Neural cell (in vitro differentiated cells): ENCODE data around the gene ABHD12. TPM values are rescaled to one million over a fixed set of nuclear protein-coding genes. Genes with fewer than 3 reads are reported as not detected.

Source experiments
- H2AFZ ChIP-seq: fragments of 200-600, 300-800 bp; sonication (generic), shearing (Covaris generic); 2 replicates; pipeline ENCODE4 v1.6.0; 2014; ENCODE audit warnings: low read depth, mild to moderate bottlenecking, antibody characterized with exemption, low read length, moderate library complexity
- H3F3A ChIP-seq: fragments of 200-600 bp; shearing (Covaris generic); 2 replicates; pipeline ENCODE4 v1.6.1; 2016; ENCODE audit warnings: mild to moderate bottlenecking, moderate library complexity, mixed read lengths, antibody characterized with exemption, low read length; ENCODE audit not compliant: insufficient read depth, poor library complexity, severe bottlenecking
- H3K27ac ChIP-seq: fragments of 200-600, 300-800 bp; sonication (generic), shearing (Covaris generic); 2 replicates; pipeline ENCODE4 v1.5.1; 2014; ENCODE audit warnings: mild to moderate bottlenecking, low read length, moderate library complexity
- H3K27me3 ChIP-seq: fragments of 300-800, 200-600 bp; sonication (generic), shearing (Covaris generic); 2 replicates; pipeline ENCODE4 v1.6.0; 2014; ENCODE audit warnings: mild to moderate bottlenecking, low read depth, low read length, moderate library complexity; ENCODE audit not compliant: insufficient read depth
- H3K36me3 ChIP-seq: fragments of 300-800, 200-600 bp; sonication (generic), shearing (Covaris generic); 2 replicates; pipeline ENCODE4 v1.5.1; 2014; ENCODE audit warnings: mild to moderate bottlenecking, antibody characterized with exemption, low read length, moderate library complexity; ENCODE audit not compliant: insufficient read depth
- H3K4me2 ChIP-seq: fragments of 300-800, 200-600 bp; sonication (generic), shearing (Covaris generic); 2 replicates; pipeline ENCODE4 v1.6.0; 2014; ENCODE audit warnings: mild to moderate bottlenecking, low read length
- H3K4me3 ChIP-seq: fragments of 300-800, 200-600 bp; sonication (generic), shearing (Covaris generic); 2 replicates; pipeline ENCODE4 v1.5.1; 2014; ENCODE audit warnings: mild to moderate bottlenecking, low read length, moderate library complexity
- H3K79me2 ChIP-seq: fragments of 200-600 bp; shearing (Covaris generic); replicated peaks from 2 replicates; pipeline ENCODE4 v1.6.0; 2014; ENCODE audit warnings: mild to moderate bottlenecking, low read length, moderate library complexity; ENCODE audit not compliant: insufficient read depth
- H3K9ac ChIP-seq: fragments of 300-800, 200-600 bp; sonication (generic), shearing (Covaris generic); 2 replicates; pipeline ENCODE4 v1.6.1; 2016; ENCODE audit warnings: mild to moderate bottlenecking, low read length, mixed read lengths
- H3K9me2 ChIP-seq: fragments of 200-600 bp; shearing (Covaris generic); 2 replicates; pipeline ENCODE4 v1.6.1; 2016; ENCODE audit warnings: mild to moderate bottlenecking, low read length, mixed read lengths; ENCODE audit not compliant: insufficient read depth
- H3K9me3 ChIP-seq: fragments of 200-600, 300-800 bp; sonication (generic), shearing (Covaris generic); 2 replicates; pipeline ENCODE4 v1.6.1; 2016; ENCODE audit warnings: mild to moderate bottlenecking, mixed run types, low read length, moderate library complexity, mixed read lengths
- H4K20me1 ChIP-seq: fragments of 200-600 bp; shearing (Covaris generic); 2 replicates; pipeline ENCODE4 v1.6.1; 2016; ENCODE audit warnings: mild to moderate bottlenecking, mixed run types; ENCODE audit not compliant: insufficient read depth
- EP300 ChIP-seq: fragments of 450-650 bp; conservative IDR thresholded peaks from 2 replicates; pipeline ENCODE4 v1.6.1; 2014; ENCODE audit warnings: antibody characterized with exemption, mild to moderate bottlenecking, moderate library complexity; ENCODE audit not compliant: poor library complexity, severe bottlenecking
- EZH2 ChIP-seq: fragments of 200-600, 300-800 bp; shearing (Covaris generic), sonication (generic); IDR thresholded peaks from 2 replicates; pipeline ENCODE4 v1.6.1; 2014; ENCODE audit warnings: antibody characterized with exemption, low read length, borderline replicate concordance, mild to moderate bottlenecking; ENCODE audit not compliant: insufficient read depth, poor library complexity, severe bottlenecking
- MXI1 ChIP-seq: fragments of 450-650 bp; conservative IDR thresholded peaks from 2 replicates; pipeline ENCODE4 v1.6.1; 2014; ENCODE audit warnings: antibody characterized with exemption, mild to moderate bottlenecking; ENCODE audit not compliant: poor library complexity, severe bottlenecking
- POLR2AphosphoS5 ChIP-seq: IDR thresholded peaks from 2 replicates; pipeline ENCODE4 v1.6.1; 2012
- RAD21 ChIP-seq: fragments of 450-650 bp; conservative IDR thresholded peaks from 2 replicates; pipeline ENCODE4 v1.6.1; 2014; ENCODE audit warnings: antibody characterized with exemption, mild to moderate bottlenecking, moderate library complexity
- REST ChIP-seq: IDR thresholded peaks from 2 replicates; pipeline ENCODE4 v1.6.1; 2012; ENCODE audit warnings: borderline replicate concordance
- SMC3 ChIP-seq: fragments of 450-650 bp; conservative IDR thresholded peaks from 2 replicates; pipeline ENCODE4 v1.6.1; 2014; ENCODE audit warnings: antibody characterized with exemption, mild to moderate bottlenecking, moderate library complexity; ENCODE audit not compliant: poor library complexity
- TAF1 ChIP-seq: IDR thresholded peaks from 2 replicates; pipeline ENCODE4 v1.6.1; 2012; ENCODE audit warnings: low read depth
- polyA plus RNA-seq: library from polyadenylated mRNA; depleted of rRNA; stranded (reverse); fragments of >200 nt; gene quantifications from 2 replicates; pipeline ENCODE4 v1.2.3, GENCODE V29; 2014
- TF ChIP-seq, protein P1 (sequence below): fragments of 450-650 bp; IDR thresholded peaks from 2 replicates; pipeline ENCODE4 v1.5.1; 2014; ENCODE audit warnings: antibody characterized with exemption, mild to moderate bottlenecking, moderate library complexity; ENCODE audit not compliant: poor library complexity, severe bottlenecking

The ABHD12 gene
- polyA plus RNA-seq, 1 donor from 2014 or later = 32.3 TPM

- no peak overlapping the region for H3K4me3 ChIP-seq
- H3K4me2 ChIP-seq = no peak overlapping the region
- H3K79me2 ChIP-seq = no peaks in the 10 kb centered on the region
- H3K9ac ChIP-seq = no peak overlapping the region
- H4K20me1 ChIP-seq = no peaks in the 10 kb centered on the region
- no peak overlapping the region for H3K27ac ChIP-seq
- no peak for TF ChIP-seq RAD21
- TF ChIP-seq TAF1 = no peak
- TF ChIP-seq SMC3 = no peak
- TF ChIP-seq, protein P1, sequence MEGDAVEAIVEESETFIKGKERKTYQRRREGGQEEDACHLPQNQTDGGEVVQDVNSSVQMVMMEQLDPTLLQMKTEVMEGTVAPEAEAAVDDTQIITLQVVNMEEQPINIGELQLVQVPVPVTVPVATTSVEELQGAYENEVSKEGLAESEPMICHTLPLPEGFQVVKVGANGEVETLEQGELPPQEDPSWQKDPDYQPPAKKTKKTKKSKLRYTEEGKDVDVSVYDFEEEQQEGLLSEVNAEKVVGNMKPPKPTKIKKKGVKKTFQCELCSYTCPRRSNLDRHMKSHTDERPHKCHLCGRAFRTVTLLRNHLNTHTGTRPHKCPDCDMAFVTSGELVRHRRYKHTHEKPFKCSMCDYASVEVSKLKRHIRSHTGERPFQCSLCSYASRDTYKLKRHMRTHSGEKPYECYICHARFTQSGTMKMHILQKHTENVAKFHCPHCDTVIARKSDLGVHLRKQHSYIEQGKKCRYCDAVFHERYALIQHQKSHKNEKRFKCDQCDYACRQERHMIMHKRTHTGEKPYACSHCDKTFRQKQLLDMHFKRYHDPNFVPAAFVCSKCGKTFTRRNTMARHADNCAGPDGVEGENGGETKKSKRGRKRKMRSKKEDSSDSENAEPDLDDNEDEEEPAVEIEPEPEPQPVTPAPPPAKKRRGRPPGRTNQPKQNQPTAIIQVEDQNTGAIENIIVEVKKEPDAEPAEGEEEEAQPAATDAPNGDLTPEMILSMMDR = no peak
- no peak for TF ChIP-seq MXI1
- TF ChIP-seq REST = no peak
- no peak for TF ChIP-seq EZH2
- no peak for TF ChIP-seq POLR2AphosphoS5
- TF ChIP-seq EP300 = no peak
- no peaks in the 10 kb centered on the region for H3K9me3 ChIP-seq
- H3K27me3 ChIP-seq = no peaks in the 10 kb centered on the region
- no peak overlapping the region for H2AFZ ChIP-seq
- H3K36me3 ChIP-seq = peaks cover 7% of the 10 kb centered on the region
- H3F3A ChIP-seq = no peaks in the 10 kb centered on the region
- no peaks in the 10 kb centered on the region for H3K9me2 ChIP-seq
These were observed 107.8 kb downstream of the ABHD12 start for GRCh38 chr20:25282796-25283195.

DNA sequence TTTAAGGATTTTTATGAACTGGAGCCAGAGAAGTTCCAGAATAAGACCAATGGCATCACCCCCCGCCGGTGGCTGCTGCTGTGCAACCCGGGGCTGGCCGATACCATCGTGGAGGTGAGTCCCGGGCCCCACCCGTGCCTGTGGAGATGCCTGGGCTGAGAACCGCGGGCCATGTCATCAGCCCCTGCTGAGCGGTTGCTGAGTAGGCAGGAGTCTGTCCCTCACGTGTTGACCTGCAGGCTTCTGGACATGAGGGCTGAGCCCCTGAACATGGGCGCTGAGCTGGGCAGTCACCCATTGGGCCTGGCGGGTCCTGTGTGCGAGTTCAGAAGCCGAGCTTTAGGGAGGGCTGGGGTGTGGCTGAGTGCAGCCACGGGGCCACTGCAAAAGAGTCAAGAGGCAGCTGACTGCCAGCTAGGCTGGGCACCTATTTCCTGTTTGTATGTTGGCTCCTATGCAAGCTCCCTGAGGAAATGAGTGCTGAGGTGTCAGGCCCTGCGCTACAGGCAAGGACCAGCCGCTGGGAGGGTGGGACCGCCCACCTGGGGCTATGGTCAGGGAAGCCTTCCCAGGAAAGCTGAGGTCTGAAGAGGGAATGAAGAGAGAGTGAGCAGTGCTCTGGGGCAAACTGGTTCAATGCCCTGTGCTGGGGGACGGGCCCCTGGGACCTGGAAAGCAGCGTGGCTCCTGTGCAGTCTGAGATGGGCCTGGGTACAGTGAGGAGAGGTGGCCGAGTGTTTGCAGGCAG is 108.4 kb downstream of the ABHD12 start:
- no peaks in the 10 kb centered on the region for H4K20me1 ChIP-seq
- H2AFZ ChIP-seq = no peak overlapping the region
- peaks cover 7% of the 10 kb centered on the region for H3K36me3 ChIP-seq

More for the DNA sequence above, 108.4 kb downstream of the ABHD12 start:
- H3K9ac ChIP-seq = no peak overlapping the region
- no peaks in the 10 kb centered on the region for H3K79me2 ChIP-seq
- no peak overlapping the region for H3K4me3 ChIP-seq
- no peaks in the 10 kb centered on the region for H3K9me2 ChIP-seq
- TF ChIP-seq RAD21 (no peak), POLR2AphosphoS5 (no peak), TAF1 (no peak), EZH2 (no peak)
- no peaks in the 10 kb centered on the region for H3F3A ChIP-seq
- H3K27ac ChIP-seq = no peak overlapping the region
- no peak overlapping the region for H3K4me2 ChIP-seq
- H3K9me3 ChIP-seq = no peaks in the 10 kb centered on the region
- H3K27me3 ChIP-seq = no peaks in the 10 kb centered on the region
